ENCODE measurements around the gene PTPRR. TPM values are rescaled to one million over a fixed set of nuclear protein-coding genes. Genes with fewer than 3 reads are reported as not detected.

Gene PTPRR
- total and polyA plus RNA-seq, 5 experiments from 2014 or later = not detected

- Mint-ChIP-seq H3K27ac (no peak overlapping the region), H3K9me3 (no peaks in the 10 kb centered on the region), H3K4me3 (no peak overlapping the region), H3K4me1 (no peaks in the 10 kb centered on the region), H3K27me3 (peaks cover 0 to 5% (median 0%) of the 10 kb centered on the region in 5 donors), H3K36me3 (no peaks in the 10 kb centered on the region)
- DNase-seq (no peak), ATAC-seq (no peak)
- POLR2A ChIA-PET = no interaction called here
These were observed 71.1 kb downstream of the PTPRR start for GRCh38 chr12:70849265-70849960.

GRCh38 chr12:70847871-70848270, 72.7 kb downstream of the PTPRR start:
- Mint-ChIP-seq H3K36me3 (no peaks in the 10 kb centered on the region), H3K27ac (no peak overlapping the region), H3K4me3 (no peak overlapping the region), H3K9me3 (no peaks in the 10 kb centered on the region), H3K4me1 (no peaks in the 10 kb centered on the region), H3K27me3 (peaks cover 0 to 3% (median 0%) of the 10 kb centered on the region in 5 donors)
- POLR2A ChIA-PET = no interaction called here
- ATAC-seq = no peak
- DNase-seq = no peak

- Mint-ChIP-seq H3K4me1 (no peaks in the 10 kb centered on the region), H3K27me3 (peaks cover 0 to 3% (median 0%) of the 10 kb centered on the region in 5 donors), H3K36me3 (no peaks in the 10 kb centered on the region), H3K9me3 (no peaks in the 10 kb centered on the region), H3K4me3 (no peak overlapping the region), H3K27ac (no peak overlapping the region)
- ATAC-seq (no peak), DNase-seq (no peak)
- POLR2A ChIA-PET = no interaction called here
These were observed 75.3 kb downstream of the PTPRR start for GRCh38 chr12:70845268-70845667.

GRCh38 chr12:70843363-70843762, 77.2 kb downstream of the PTPRR start:
- Mint-ChIP-seq H3K36me3 (no peaks in the 10 kb centered on the region), H3K4me3 (no peak overlapping the region), H3K27ac (no peak overlapping the region), H3K9me3 (no peaks in the 10 kb centered on the region), H3K4me1 (no peaks in the 10 kb centered on the region), H3K27me3 (peaks cover 0 to 6% (median 0%) of the 10 kb centered on the region in 5 donors)
- POLR2A ChIA-PET = no interaction called here
- DNase-seq (no peak), ATAC-seq (no peak)

GRCh38 chr12:70842942-70843341, 77.6 kb downstream of the PTPRR start:
- Mint-ChIP-seq H3K36me3 (no peaks in the 10 kb centered on the region), H3K4me3 (no peak overlapping the region), H3K4me1 (no peaks in the 10 kb centered on the region), H3K27me3 (peaks cover 0 to 6% (median 0%) of the 10 kb centered on the region in 5 donors), H3K27ac (no peak overlapping the region), H3K9me3 (no peaks in the 10 kb centered on the region)
- ATAC-seq (no peak), DNase-seq (no peak)
- POLR2A ChIA-PET = no interaction called here

- no peak overlapping the region for H3K4me3 Mint-ChIP-seq
- no peaks in the 10 kb centered on the region for H3K9me3 Mint-ChIP-seq
- no peaks in the 10 kb centered on the region for H3K36me3 Mint-ChIP-seq
- peaks cover 0 to 6% (median 0%) of the 10 kb centered on the region in 5 donors for H3K27me3 Mint-ChIP-seq
- H3K4me1 Mint-ChIP-seq = no peaks in the 10 kb centered on the region
- ATAC-seq = no peak
- POLR2A ChIA-PET = no interaction called here
- no peak for DNase-seq
- H3K27ac Mint-ChIP-seq = no peak overlapping the region
These were observed 78.4 kb downstream of the PTPRR start for GRCh38 chr12:70842136-70842535.

- H3K4me1 Mint-ChIP-seq = no peaks in the 10 kb centered on the region
- POLR2A ChIA-PET = no interaction called here
- H3K9me3 Mint-ChIP-seq = peaks cover 0 to 2% (median 0%) of the 10 kb centered on the region in 9 donors
- H3K36me3 Mint-ChIP-seq = no peaks in the 10 kb centered on the region
- DNase-seq = no peak
- no peak for ATAC-seq
- H3K27me3 Mint-ChIP-seq = peaks cover 0 to 6% (median 3%) of the 10 kb centered on the region in 5 donors
- H3K27ac Mint-ChIP-seq = no peak overlapping the region
- H3K4me3 Mint-ChIP-seq = no peak overlapping the region
These were observed 79.7 kb downstream of the PTPRR start for GRCh38 chr12:70840656-70841350.

- Mint-ChIP-seq H3K27me3 (peaks cover 0 to 6% (median 3%) of the 10 kb centered on the region in 5 donors), H3K36me3 (no peaks in the 10 kb centered on the region), H3K9me3 (peaks cover 0 to 3% (median 0%) of the 10 kb centered on the region in 9 donors), H3K4me3 (no peak overlapping the region), H3K4me1 (no peaks in the 10 kb centered on the region), H3K27ac (no peak overlapping the region)
- no peak for DNase-seq
- POLR2A ChIA-PET = no interaction called here
- ATAC-seq = no peak
These were observed 81.0 kb downstream of the PTPRR start for GRCh38 chr12:70839544-70839943.

- peaks cover 0 to 3% (median 0%) of the 10 kb centered on the region in 9 donors for H3K9me3 Mint-ChIP-seq
- no peaks in the 10 kb centered on the region for H3K4me1 Mint-ChIP-seq
- DNase-seq (no peak), ATAC-seq (no peak)
- POLR2A ChIA-PET = no interaction called here
- H3K27me3 Mint-ChIP-seq = peaks cover 0 to 6% (median 3%) of the 10 kb centered on the region in 5 donors
- H3K4me3 Mint-ChIP-seq = no peak overlapping the region
- no peaks in the 10 kb centered on the region for H3K36me3 Mint-ChIP-seq
- H3K27ac Mint-ChIP-seq = no peak overlapping the region
These were observed 82.4 kb downstream of the PTPRR start for GRCh38 chr12:70838127-70838526.

GRCh38 chr12:70837026-70837425, 83.5 kb downstream of the PTPRR start:
- Mint-ChIP-seq H3K9me3 (peaks cover 0 to 3% (median 0%) of the 10 kb centered on the region in 9 donors), H3K27me3 (peaks cover 0 to 9% (median 3%) of the 10 kb centered on the region in 5 donors), H3K36me3 (no peaks in the 10 kb centered on the region), H3K4me1 (no peaks in the 10 kb centered on the region), H3K27ac (no peak overlapping the region), H3K4me3 (no peak overlapping the region)
- POLR2A ChIA-PET = no interaction called here
- ATAC-seq (no peak), DNase-seq (no peak)

- H3K4me1 Mint-ChIP-seq = no peaks in the 10 kb centered on the region
- H3K9me3 Mint-ChIP-seq = peaks cover 0 to 3% (median 0%) of the 10 kb centered on the region in 9 donors
- ATAC-seq (no peak), DNase-seq (no peak)
- POLR2A ChIA-PET = no interaction called here
- H3K27me3 Mint-ChIP-seq = peaks cover 0 to 9% (median 3%) of the 10 kb centered on the region in 5 donors
- H3K27ac Mint-ChIP-seq = no peak overlapping the region
- H3K4me3 Mint-ChIP-seq = no peak overlapping the region
- no peaks in the 10 kb centered on the region for H3K36me3 Mint-ChIP-seq
These were observed 84.6 kb downstream of the PTPRR start for GRCh38 chr12:70835948-70836347.

GRCh38 chr12:70831543-70831942, 89.0 kb downstream of the PTPRR start:
- Mint-ChIP-seq H3K4me1 (no peaks in the 10 kb centered on the region), H3K27me3 (peaks cover 0 to 8% (median 3%) of the 10 kb centered on the region in 5 donors), H3K36me3 (no peaks in the 10 kb centered on the region), H3K9me3 (peaks cover 0 to 3% (median 0%) of the 10 kb centered on the region in 9 donors), H3K4me3 (no peak overlapping the region), H3K27ac (no peak overlapping the region)
- POLR2A ChIA-PET = no interaction called here
- no peak for ATAC-seq
- no peak for DNase-seq

- no peaks in the 10 kb centered on the region for H3K36me3 Mint-ChIP-seq
- no peak for DNase-seq
- POLR2A ChIA-PET = no interaction called here
- no peak overlapping the region for H3K27ac Mint-ChIP-seq
- no peaks in the 10 kb centered on the region for H3K4me1 Mint-ChIP-seq
- ATAC-seq = no peak
- H3K9me3 Mint-ChIP-seq = no peaks in the 10 kb centered on the region
- no peak overlapping the region for H3K4me3 Mint-ChIP-seq
- H3K27me3 Mint-ChIP-seq = peaks cover 0 to 4% (median 3%) of the 10 kb centered on the region in 5 donors
These were observed 90.1 kb downstream of the PTPRR start for GRCh38 chr12:70830221-70831061.

Measured in naive thymus-derived CD8-positive, alpha-beta T cell (primary cell).